Esophagus muscularis mucosa (tissue), 4 donors: ENCODE results near the gene BRI3BP. TPM values are rescaled to one million over a fixed set of nuclear protein-coding genes. Genes with fewer than 3 reads are reported as not detected.

ENCODE experiments used
- DNase-seq: peaks from one replicate; pipeline ENCODE4 v3.0.0-alpha.2; 2017; ENCODE audit errors: extremely low spot score
- H3K27ac ChIP-seq, 4 donors: fragments of 200-600 bp; sonication (generic); replicated peaks in 1 of 4; 1 replicate in 3 of 4; 2 replicates in 1 of 4; pipeline ENCODE4 v1.5.1; 2016 to 2019; ENCODE audit warnings: mild to moderate bottlenecking in 1 of 4
- H3K27me3 ChIP-seq, 4 donors: fragments of 200-600 bp; sonication (generic); one replicate each; pipeline versions ENCODE4 v1.5.1 to v1.6.0; 2016 to 2019
- H3K36me3 ChIP-seq, 4 donors: fragments of 200-600 bp; sonication (generic); one replicate each; pipeline ENCODE4 v1.5.1; 2016 to 2019
- H3K4me1 ChIP-seq, 4 donors: fragments of 200-600 bp; sonication (generic); one replicate each; pipeline ENCODE4 v1.5.1; 2016 to 2019
- H3K4me3 ChIP-seq, 4 donors: fragments of 200-600 bp; sonication (generic); 1 replicate in 2 of 4; 2 replicates in 2 of 4; pipeline ENCODE4 v1.5.1; 2016 to 2019; ENCODE audit warnings: mild to moderate bottlenecking in 4 of 4, moderate library complexity in 1 of 4
- H3K9me3 ChIP-seq, 4 donors: fragments of 200-600 bp; sonication (generic); 1 replicate in 3 of 4; 2 replicates in 1 of 4; pipeline ENCODE4 v1.5.1; 2016 to 2019
- CTCF ChIP-seq, 3 experiments: fragments of 200-600 bp in 2 of 3; fragments of 450-650 bp in 1 of 3; sonication (generic) in 2 of 3; IDR thresholded peaks; one replicate each; pipeline ENCODE4 v1.5.1; 2017 to 2019; ENCODE audit warnings: antibody characterized with exemption in 3 of 3, mild to moderate bottlenecking in 2 of 3, moderate library complexity in 1 of 3
- EP300 ChIP-seq: sonication (generic); formaldehyde crosslinking; IDR thresholded peaks from one replicate; pipeline ENCODE4 v1.6.1; 2017; ENCODE audit warnings: antibody characterized with exemption
- POLR2A ChIP-seq: fragments of 450-650 bp; IDR thresholded peaks from one replicate; pipeline ENCODE4 v1.6.1; 2017; ENCODE audit warnings: antibody characterized with exemption, moderate library complexity, mild to moderate bottlenecking, low read depth
- POLR2AphosphoS5 ChIP-seq, 2 donors: sonication (generic); formaldehyde crosslinking; IDR thresholded peaks; one replicate each; pipeline ENCODE4 v1.6.1; 2017; ENCODE audit warnings: antibody characterized with exemption in 2 of 2
- WGBS: methylation state at CpG from one replicate; pipeline ENCODE4 v1.1.5; 2018; 5-methylcytosine and 5-hydroxymethylcytosine counted together
- intact Hi-C: fragments of 100-400 bp; cut with DNase I; formaldehyde crosslinking; loops from one replicate; pipeline ENCODE4 v1.15.1; 2023
- total RNA-seq, 4 donors: library from RNA; depleted of rRNA; stranded (reverse); fragments of >200 nt; gene quantifications; one replicate each; pipeline versions ENCODE4 v1.1.0 to v1.2.1, GENCODE V29; 2016

The BRI3BP gene
- total RNA-seq, 4 donors from 2014 or later: 2.2 to 3.3 (median 2.5) TPM

- Histone ChIP-seq H3K9me3 (no peaks in the 10 kb centered on the region), H3K4me1 (no peaks in the 10 kb centered on the region), H3K36me3 (no peaks in the 10 kb centered on the region), H3K4me3 (no peak overlapping the region), H3K27me3 (no peaks in the 10 kb centered on the region), H3K27ac (no peak overlapping the region)
- 69% methylated on average over 6 of the region's 6 CpGs for WGBS
- no peak for TF ChIP-seq POLR2A
- no peak for TF ChIP-seq CTCF (IDR thresholded peaks at IDR 0.05)
- TF ChIP-seq POLR2AphosphoS5 (IDR thresholded peaks at IDR 0.05): no peak
- TF ChIP-seq EP300: no peak
- no peak for DNase-seq
- intact Hi-C loops: no loop called here
Observed at GRCh38 chr12:125038976-125039625, 45.7 kb downstream of the BRI3BP start.

GRCh38 chr12:125049093-125049458, 55.6 kb downstream of the BRI3BP start:
- WGBS: 45% methylated on average over 15 of the region's 15 CpGs
- Histone ChIP-seq H3K27ac (peak overlapping the region in 3 of 4 donors; percentile 52 to 59 (median 52)), H3K4me3 (peak overlapping the region; percentile 57 to 77 (median 62)), H3K36me3 (no peaks in the 10 kb centered on the region), H3K27me3 (no peaks in the 10 kb centered on the region), H3K4me1 (peaks cover 6 to 14% (median 12%) of the 10 kb centered on the region in 4 donors), H3K9me3 (no peaks in the 10 kb centered on the region)
- TF ChIP-seq POLR2A (no peak), EP300 (no peak)
- intact Hi-C loops: loop anchor here (1.0 kb wide), 1 partner anchor 16 kb away; the partner anchor contains the start of gene AACS
- no peak for DNase-seq

- H3K4me1 ChIP-seq: peaks cover 6 to 14% (median 12%) of the 10 kb centered on the region in 4 donors
- intact Hi-C loops: no loop called here
- 96% methylated on average over 10 of the region's 10 CpGs for WGBS
- no peak for TF ChIP-seq POLR2AphosphoS5 (IDR thresholded peaks at IDR 0.05)
- TF ChIP-seq CTCF (IDR thresholded peaks at IDR 0.05): no peak
- no peak for TF ChIP-seq EP300
- no peak for TF ChIP-seq POLR2A
- no peaks in the 10 kb centered on the region for H3K36me3 ChIP-seq
- no peak for DNase-seq
- H3K27ac ChIP-seq: no peak overlapping the region
- H3K27me3 ChIP-seq: no peaks in the 10 kb centered on the region
- H3K9me3 ChIP-seq: no peaks in the 10 kb centered on the region
- H3K4me3 ChIP-seq: peak overlapping the region in 1 of 4 donors; percentile 63
Observed at GRCh38 chr12:125050446-125050845, 57.0 kb downstream of the BRI3BP start.

- Histone ChIP-seq H3K4me1 (peaks cover 6 to 14% (median 12%) of the 10 kb centered on the region in 4 donors), H3K4me3 (no peak overlapping the region), H3K27me3 (no peaks in the 10 kb centered on the region), H3K9me3 (no peaks in the 10 kb centered on the region), H3K27ac (no peak overlapping the region), H3K36me3 (no peaks in the 10 kb centered on the region)
- intact Hi-C loops: no loop called here
- WGBS: 77% methylated on average over 3 of the region's 3 CpGs
- no peak for DNase-seq
- TF ChIP-seq POLR2AphosphoS5 (IDR thresholded peaks at IDR 0.05) (no peak), CTCF (IDR thresholded peaks at IDR 0.05) (no peak), EP300 (no peak), POLR2A (no peak)
Observed at GRCh38 chr12:125050868-125051267, 57.4 kb downstream of the BRI3BP start.

- DNase-seq: no peak
- Histone ChIP-seq H3K36me3 (no peaks in the 10 kb centered on the region), H3K4me1 (peaks cover 5 to 13% (median 11%) of the 10 kb centered on the region in 4 donors), H3K4me3 (no peak overlapping the region), H3K9me3 (no peaks in the 10 kb centered on the region), H3K27me3 (no peaks in the 10 kb centered on the region), H3K27ac (no peak overlapping the region)
- intact Hi-C loops: no loop called here
- TF ChIP-seq EP300: no peak
- TF ChIP-seq CTCF (IDR thresholded peaks at IDR 0.05): no peak
- WGBS: 69% methylated on average over 8 of the region's 8 CpGs
Observed at GRCh38 chr12:125053821-125054220, 60.4 kb downstream of the BRI3BP start.
